ENCODE data around the gene SMAD4.
"Not testable (repeated sequence)": the region's sequence is repeated elsewhere in the genome, so short reads cannot be mapped to it uniquely, and the experiment has no call there.

DNA sequence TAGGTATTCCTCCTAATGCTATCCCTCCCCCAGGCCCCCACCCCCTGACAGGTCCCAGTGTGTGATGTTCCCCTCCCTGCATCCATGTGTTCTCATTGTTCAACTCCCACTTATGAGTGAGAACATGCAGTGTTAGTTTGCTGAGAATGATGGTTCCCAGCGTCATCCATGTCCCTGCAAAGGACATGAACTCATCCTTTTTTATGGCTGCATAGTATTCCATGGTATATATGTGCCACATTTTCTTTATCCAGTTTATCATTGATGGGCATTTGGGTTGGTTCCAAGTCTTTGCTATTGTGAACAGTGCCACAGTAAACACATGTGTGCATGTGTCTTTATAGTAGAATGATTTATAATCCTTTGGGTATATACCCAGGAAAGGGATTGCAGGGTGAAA, 63.0 kb downstream of the SMAD4 start:
- TF ChIP-seq, protein P1, sequence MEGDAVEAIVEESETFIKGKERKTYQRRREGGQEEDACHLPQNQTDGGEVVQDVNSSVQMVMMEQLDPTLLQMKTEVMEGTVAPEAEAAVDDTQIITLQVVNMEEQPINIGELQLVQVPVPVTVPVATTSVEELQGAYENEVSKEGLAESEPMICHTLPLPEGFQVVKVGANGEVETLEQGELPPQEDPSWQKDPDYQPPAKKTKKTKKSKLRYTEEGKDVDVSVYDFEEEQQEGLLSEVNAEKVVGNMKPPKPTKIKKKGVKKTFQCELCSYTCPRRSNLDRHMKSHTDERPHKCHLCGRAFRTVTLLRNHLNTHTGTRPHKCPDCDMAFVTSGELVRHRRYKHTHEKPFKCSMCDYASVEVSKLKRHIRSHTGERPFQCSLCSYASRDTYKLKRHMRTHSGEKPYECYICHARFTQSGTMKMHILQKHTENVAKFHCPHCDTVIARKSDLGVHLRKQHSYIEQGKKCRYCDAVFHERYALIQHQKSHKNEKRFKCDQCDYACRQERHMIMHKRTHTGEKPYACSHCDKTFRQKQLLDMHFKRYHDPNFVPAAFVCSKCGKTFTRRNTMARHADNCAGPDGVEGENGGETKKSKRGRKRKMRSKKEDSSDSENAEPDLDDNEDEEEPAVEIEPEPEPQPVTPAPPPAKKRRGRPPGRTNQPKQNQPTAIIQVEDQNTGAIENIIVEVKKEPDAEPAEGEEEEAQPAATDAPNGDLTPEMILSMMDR (IDR thresholded peaks at IDR 0.05 in 8 of 11, conservative IDR thresholded peaks at IDR 0.05 in 3 of 11): not testable (repeated sequence)
- TF ChIP-seq POLR2AphosphoS5, POLR2A (IDR thresholded peaks at IDR 0.05): not testable (repeated sequence)
